HepG2 (cell line): ENCODE data around the gene CHST12. TPM values are rescaled to one million over a fixed set of nuclear protein-coding genes. Genes with fewer than 3 reads are reported as not detected.

Source experiments
- ATAC-seq: fragments of 200-7000 bp; cut with Tn5 transposase; 3 replicates; pipeline ENCODE4 v1.9.1; 2020; ENCODE audit warnings: mild to moderate bottlenecking, moderate library complexity
- BruUV-seq: library from RNA; stranded (reverse); fragments of 400-500 nt; replicated peaks from 2 replicates; lab custom pipeline; 2021; lab: Mats Ljungman, UMichigan
- CTCF ChIA-PET: fragments of 300-600 bp; formaldehyde crosslinking; extraction: SDS; loops from one replicate; lab custom pipeline; 2021; ENCODE audit warnings: low total read pairs, inconsistent platforms, low intra/inter-chr PET ratio; lab: Yijun Ruan, JAX
- POLR2A ChIA-PET: fragments of 350-600 bp; sonication (Branson Sonifier 250); formaldehyde crosslinking; loops from one replicate; lab custom pipeline; 2020; ENCODE audit warnings: antibody characterized with exemption, inconsistent platforms; lab: Yijun Ruan, JAX
- DNase-seq: peaks from one replicate; pipeline ENCODE4 v3.0.0-alpha.2; 2015; ENCODE audit warnings: low spot score
- FAIRE-seq: peaks from 3 replicates; lab custom pipeline; 2011; peaks lifted over from hg19 to GRCh38; lab: Jason Lieb, UNC
- H2AFZ ChIP-seq: one replicate; pipeline ENCODE4 v1.6.1; 2011; ENCODE audit warnings: low read length, inconsistent platforms
- H3K27ac ChIP-seq: fragments of 300-600 bp; 3 replicates; pipeline ENCODE4 v1.8.0; 2011; ENCODE audit warnings: mixed run types, mild to moderate bottlenecking, mixed read lengths, low read length, inconsistent platforms; ENCODE audit not compliant: insufficient read depth; ENCODE audit errors: extremely low read length
- H3K27me3 ChIP-seq, 2 experiments: fragments of 200-600 bp in 1 of 2; 2 replicates in 1 of 2; 3 replicates in 1 of 2; pipeline versions ENCODE4 v1.6.0 to v1.8.0; 2011; ENCODE audit warnings: low read length in 2 of 2, mild to moderate bottlenecking in 2 of 2, moderate library complexity in 2 of 2, inconsistent platforms in 1 of 2; ENCODE audit not compliant: insufficient read depth in 2 of 2, control insufficient read depth in 1 of 2
- H3K36me3 ChIP-seq, 2 experiments: fragments of 200-600 bp in 1 of 2; replicated peaks in 1 of 2; 2 replicates in 1 of 2; 3 replicates in 1 of 2; pipeline versions ENCODE4 v1.5.1 to v1.8.0; 2011; ENCODE audit warnings: low read length in 2 of 2, inconsistent platforms in 1 of 2; ENCODE audit not compliant: insufficient read depth in 2 of 2, control insufficient read depth in 1 of 2
- H3K4me1 ChIP-seq: 2 replicates; pipeline ENCODE4 v1.5.1; 2012; ENCODE audit warnings: low read length, inconsistent platforms; ENCODE audit not compliant: insufficient read depth
- H3K4me2 ChIP-seq: 2 replicates; pipeline ENCODE4 v1.6.0; 2011; ENCODE audit warnings: low read depth, low read length, inconsistent platforms
- H3K4me3 ChIP-seq, 3 experiments: fragments of 200-600 bp in 1 of 3; sonication (generic), shearing (Covaris generic) in 1 of 3; replicated peaks in 1 of 3; 2 replicates each; pipeline ENCODE4 v1.5.1; 2011 to 2016; ENCODE audit warnings: low read length in 3 of 3, inconsistent platforms in 2 of 3, low read depth in 2 of 3, mild to moderate bottlenecking in 2 of 3, control low read depth in 1 of 3, mixed read lengths in 1 of 3; ENCODE audit not compliant: insufficient read depth in 1 of 3
- H3K79me2 ChIP-seq: one replicate; pipeline ENCODE4 v1.6.1; 2011; ENCODE audit warnings: low read length, inconsistent platforms; ENCODE audit not compliant: insufficient read depth
- H3K9ac ChIP-seq: 2 replicates; pipeline ENCODE4 v1.6.0; 2011; ENCODE audit warnings: mild to moderate bottlenecking, low read depth, low read length, inconsistent platforms; ENCODE audit not compliant: insufficient read depth
- H3K9me3 ChIP-seq: 2 replicates; pipeline ENCODE4 v1.5.1; 2012; ENCODE audit warnings: mild to moderate bottlenecking, low read length
- H4K20me1 ChIP-seq: 2 replicates; pipeline ENCODE4 v1.6.0; 2011; ENCODE audit warnings: inconsistent platforms, mild to moderate bottlenecking, low read length, moderate library complexity; ENCODE audit not compliant: insufficient read depth
- ATF7-NPFF ChIP-seq: sonication (generic); formaldehyde crosslinking; IDR thresholded peaks from 2 replicates; pipeline ENCODE4 v1.8.1; 2023; ENCODE audit warnings: mild to moderate bottlenecking, low read depth, missing genetic modification reagents, moderate library complexity
- CEBPB ChIP-seq: IDR thresholded peaks from 2 replicates; pipeline ENCODE4 v1.6.1; 2011; ENCODE audit warnings: low read depth, low read length, improper control_type of control experiment, borderline replicate concordance
- DDIT3 ChIP-seq: sonication (generic); formaldehyde crosslinking; IDR thresholded peaks from 2 replicates; pipeline ENCODE4 v1.4.0; 2020; ENCODE audit warnings: mild to moderate bottlenecking, missing genetic modification reagents
- DNMT1 ChIP-seq: sonication (generic); formaldehyde crosslinking; IDR thresholded peaks from 2 replicates; pipeline ENCODE4 v1.5.1; 2020; ENCODE audit warnings: mild to moderate bottlenecking, missing genetic modification reagents
- ELF1 ChIP-seq: sonication (generic); formaldehyde crosslinking; IDR thresholded peaks from 2 replicates; pipeline ENCODE4 v1.4.0; 2020; ENCODE audit warnings: missing genetic modification reagents
- HIC2 ChIP-seq: sonication (generic); formaldehyde crosslinking; IDR thresholded peaks from 2 replicates; pipeline ENCODE4 v1.9.0; 2022; ENCODE audit warnings: low read depth, missing genetic modification reagents
- MAF1 ChIP-seq: sonication (generic); formaldehyde crosslinking; IDR thresholded peaks from 2 replicates; pipeline ENCODE4 v1.5.0; 2020; ENCODE audit warnings: missing genetic modification reagents, borderline replicate concordance
- MAFF ChIP-seq: IDR thresholded peaks from 2 replicates; pipeline ENCODE4 v1.6.1; 2011; ENCODE audit warnings: low read depth, low read length, improper control_type of control experiment
- NR2F1 ChIP-seq, 2 experiments: fragments of 450-650 bp in 1 of 2; formaldehyde crosslinking in 1 of 2; IDR thresholded peaks; 2 replicates each; pipeline versions ENCODE4 v1.5.0 to v1.6.1; 2016 to 2020; ENCODE audit warnings: mild to moderate bottlenecking in 1 of 2, missing compliant biosample characterization in 1 of 2, missing genetic modification reagents in 1 of 2, moderate library complexity in 1 of 2
- PHF8 ChIP-seq: sonication (generic); formaldehyde crosslinking; IDR thresholded peaks from 2 replicates; pipeline ENCODE4 v1.5.0; 2020; ENCODE audit warnings: missing genetic modification reagents
- POLR2A ChIP-seq, 2 experiments: IDR thresholded peaks; 2 replicates each; pipeline ENCODE4 v1.6.1; 2011; ENCODE audit warnings: low read depth in 2 of 2, low read length in 2 of 2, mild to moderate bottlenecking in 1 of 2, moderate library complexity in 1 of 2; ENCODE audit not compliant: insufficient read depth in 1 of 2
- SPEN ChIP-seq: sonication (generic); formaldehyde crosslinking; IDR thresholded peaks from 2 replicates; pipeline ENCODE4 v1.5.1; 2020; ENCODE audit warnings: low read depth, mild to moderate bottlenecking, missing genetic modification reagents
- ZBTB42 ChIP-seq: sonication (generic); formaldehyde crosslinking; IDR thresholded peaks from 2 replicates; pipeline ENCODE4 v1.5.0; 2020; ENCODE audit warnings: mild to moderate bottlenecking, missing genetic modification reagents
- ZNF10 ChIP-seq: sonication (generic); formaldehyde crosslinking; IDR thresholded peaks from 2 replicates; pipeline ENCODE4 v1.4.0; 2020; ENCODE audit warnings: mild to moderate bottlenecking, low read depth, missing genetic modification reagents, borderline replicate concordance
- ZNF839 ChIP-seq: sonication (generic); formaldehyde crosslinking; IDR thresholded peaks from 2 replicates; pipeline ENCODE4 v1.4.0; 2020; ENCODE audit warnings: missing genetic modification reagents, mild to moderate bottlenecking, borderline replicate concordance
- ZNF883 ChIP-seq: sonication (generic); formaldehyde crosslinking; IDR thresholded peaks from 2 replicates; pipeline ENCODE4 v1.5.1; 2020; ENCODE audit warnings: mild to moderate bottlenecking, missing genetic modification reagents; ENCODE audit errors: not compliant biosample characterization
- ZSCAN9 ChIP-seq: IDR thresholded peaks from 2 replicates; pipeline ENCODE4 v1.6.1; 2016; ENCODE audit warnings: borderline replicate concordance
- WGBS: methylation state at CpG from one replicate; pipeline ENCODE4 v1.1.6; 2017; ENCODE audit warnings: low lambda C conversion rate; 5-methylcytosine and 5-hydroxymethylcytosine counted together
- in situ Hi-C: cut with HindIII; loops from 2 replicates; pipeline ENCODE4 v1.10.0; 2017; ENCODE audit warnings: low pct_unique_long_range_greater_than_20kb; ENCODE audit not compliant: extremely low pct_ligation_motif_present
- intact Hi-C: fragments of 100-400 bp; cut with micrococcal nuclease; formaldehyde crosslinking; loops from one replicate; pipeline ENCODE4 v1.10.0; 2022; ENCODE audit not compliant: unreplicated experiment
- polyA plus RNA-seq, 8 experiments: library from polyadenylated mRNA; depleted of rRNA in 3 of 8; stranded (reverse) in 7 of 8; unstranded in 1 of 8; fragments of >200 nt; fragmentation: Illumina TruSeq in 4 of 8; extraction: Trizol in 4 of 8; gene quantifications; 2 replicates each; pipeline versions ENCODE4 v1.2.1 to v1.2.3, GENCODE V29; 2011 to 2016; ENCODE audit warnings: low read depth in 4 of 8, missing spikeins in 1 of 8, mixed read lengths in 1 of 8; ENCODE audit not compliant: insufficient read depth in 1 of 8
- total RNA-seq, 5 experiments: library from RNA; depleted of rRNA; stranded (reverse); fragments of >200 nt; fragmentation: Illumina TruSeq; extraction: Trizol; gene quantifications; 2 replicates each; pipeline ENCODE4 v1.2.3, GENCODE V29; 2016; ENCODE audit warnings: low read depth in 1 of 5

CHST12 gene
- total and polyA plus RNA-seq, 2 of the 13 experiments (the other 11 are each of a cell fraction or from before 2014, with no cell fraction given), result 6.4 to 15.8 TPM

GRCh38 chr7:2357165-2357564 is 46.2 kb upstream of the CHST12 start:
- peak overlapping the region in 2 of 3 experiments; percentile 96 to 97; a peak in 2 of 6 replicates for H3K4me3 ChIP-seq
- WGBS, result 85% methylated on average over 5 of the region's 8 CpGs
- peaks cover 52% of the 10 kb centered on the region for H4K20me1 ChIP-seq
- peaks cover 78% of the 10 kb centered on the region for H3K79me2 ChIP-seq
- H3K27me3 ChIP-seq, result no peaks in the 10 kb centered on the region; a peak in 1 of 5 replicates
- H3K27ac ChIP-seq, result no peak overlapping the region
- H3K4me1 ChIP-seq, result peaks cover 58% of the 10 kb centered on the region
- POLR2A ChIA-PET, result interaction anchor here (0.6 kb wide), 1 partner anchor 17 kb away, joined by 3 read pairs; no protein-coding TSS in a partner anchor
- TF ChIP-seq SPEN (CRISPR knock-in tag) (no peak), POLR2A (IDR thresholded peaks at IDR 0.05; ENCODE audit: insufficient read depth in 1 of 2, low read depth in 2 of 2, low read length in 2 of 2) (0 out of 4 replicates have a peak, but pooled peaks of 1 of the 2 experiments have one; percentile 46), NR2F1 (CRISPR knock-in tag; IDR thresholded peaks at IDR 0.05) (no peak), CEBPB (peak; percentile 58)
- TF ChIP-seq, all 625 proteins: peak for 2
- DNase-seq, result no peak
- no TSS peak for BruUV-seq
- Histone ChIP-seq H3K9me3 (no peaks in the 10 kb centered on the region), H3K36me3 (peaks cover 12 to 43% of the 10 kb centered on the region in 2 experiments; a peak in 4 of 5 replicates), H2AFZ (no peak overlapping the region), H3K9ac (no peak overlapping the region), H3K4me2 (peak overlapping the region; percentile 80)
- in situ Hi-C loops (no loop called here), intact Hi-C loops (no loop called here)
- CTCF ChIA-PET, result no interaction called here
- FAIRE-seq, result no peak
- no peak for ATAC-seq

GRCh38 chr7:2357571-2357970 is 45.8 kb upstream of the CHST12 start:
- ATAC-seq, result no peak
- Histone ChIP-seq H3K9ac (no peak overlapping the region), H3K4me1 (peaks cover 56% of the 10 kb centered on the region), H3K4me3 (no peak overlapping the region), H4K20me1 (peaks cover 52% of the 10 kb centered on the region), H2AFZ (no peak overlapping the region), H3K9me3 (no peaks in the 10 kb centered on the region), H3K36me3 (peaks cover 16 to 47% of the 10 kb centered on the region in 2 experiments; a peak in 4 of 5 replicates), H3K27ac (no peak overlapping the region), H3K4me2 (peak overlapping the region; percentile 80), H3K79me2 (peaks cover 81% of the 10 kb centered on the region), H3K27me3 (no peaks in the 10 kb centered on the region; a peak in 1 of 5 replicates)
- FAIRE-seq, result no peak
- BruUV-seq, result no TSS peak
- intact Hi-C loops (no loop called here), in situ Hi-C loops (no loop called here)
- ChIA-PET CTCF (no interaction called here), POLR2A (interaction anchor here (0.6 kb wide), 1 partner anchor 18 kb away, joined by 3 read pairs; no protein-coding TSS in a partner anchor)
- WGBS, result 92% methylated on average over 6 of the region's 6 CpGs
- no peak for DNase-seq
- TF ChIP-seq MAFF (no peak), DNMT1 (no peak), ZNF839 (CRISPR knock-in tag) (no peak), DDIT3 (CRISPR knock-in tag) (no peak), ZNF883 (CRISPR knock-in tag) (no peak), ZNF10 (CRISPR knock-in tag) (no peak), HIC2 (CRISPR knock-in tag) (no peak), PHF8 (CRISPR knock-in tag) (no peak), ZSCAN9 (CRISPR knock-in tag) (no peak), ZBTB42 (no peak), ELF1 (CRISPR knock-in tag) (no peak), ATF7-NPFF (CRISPR knock-in tag) (no peak), MAF1 (CRISPR knock-in tag) (no peak)
